Body of pancreas (tissue), 4 donors: ENCODE measurements around the gene CNIH2.

Source experiments
- CTCF ChIP-seq, 7 experiments: fragments of 450-650 bp in 4 of 7; fragments of 200-600 bp in 3 of 7; sonication (generic) in 3 of 7; IDR thresholded peaks; one replicate each; pipeline ENCODE4 v1.5.1; 2016 to 2019; ENCODE audit warnings: antibody characterized with exemption in 7 of 7
- POLR2A ChIP-seq, 3 donors: fragments of 450-650 bp; IDR thresholded peaks; one replicate each; pipeline ENCODE4 v1.6.1; 2016; ENCODE audit warnings: antibody characterized with exemption in 3 of 3, mild to moderate bottlenecking in 2 of 3

- no peak for TF ChIP-seq CTCF (IDR thresholded peaks at IDR 0.05)
- no peak for TF ChIP-seq POLR2A (IDR thresholded peaks at IDR 0.05)
These were observed 31.5 kb downstream of the CNIH2 start for GRCh38 chr11:66309475-66309874.
